Measurements from ENCODE around the gene ZBTB4.

ZBTB4 gene

DNA sequence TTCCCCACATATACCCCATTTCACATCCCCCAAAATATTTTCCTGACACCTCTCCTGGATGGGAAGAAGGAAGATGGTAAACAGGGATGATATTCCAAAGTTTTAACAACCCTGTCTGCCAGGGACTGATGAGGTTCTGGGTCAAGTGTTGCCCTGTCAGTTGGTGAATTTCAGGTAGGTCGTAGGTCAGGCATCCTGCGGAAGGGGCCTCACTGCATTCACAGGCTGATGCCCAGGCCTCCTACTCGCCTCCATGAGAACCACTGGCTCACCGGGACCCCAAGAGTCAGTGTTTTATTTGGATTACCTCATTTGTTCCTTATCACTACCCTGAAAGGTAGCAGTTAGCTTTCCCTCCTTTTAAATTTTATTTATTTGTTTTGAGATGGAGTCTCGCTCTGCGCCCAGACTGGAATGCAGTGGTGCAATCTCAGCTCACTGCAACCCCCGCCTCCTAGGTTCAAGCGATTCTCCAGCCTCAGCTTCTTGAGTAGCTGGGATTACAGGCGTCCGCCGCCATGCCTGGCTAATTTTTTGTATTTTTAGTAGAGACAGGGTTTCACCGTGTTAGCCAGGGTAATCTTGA is 10.5 kb downstream of the ZBTB4 start:
- no peak for DNase-seq (ENCODE audit: low read depth)
- no peak for TF ChIP-seq CTCF (IDR thresholded peaks at IDR 0.05; ENCODE audit: low read depth, low read length, missing control alignments)
- in situ Hi-C loops (cut with HindIII; ENCODE audit: low sequenced_read_pairs) = no loop called here
- H3K4me3 ChIP-seq (ENCODE audit: low read depth, low read length) = no peak overlapping the region

DNA sequence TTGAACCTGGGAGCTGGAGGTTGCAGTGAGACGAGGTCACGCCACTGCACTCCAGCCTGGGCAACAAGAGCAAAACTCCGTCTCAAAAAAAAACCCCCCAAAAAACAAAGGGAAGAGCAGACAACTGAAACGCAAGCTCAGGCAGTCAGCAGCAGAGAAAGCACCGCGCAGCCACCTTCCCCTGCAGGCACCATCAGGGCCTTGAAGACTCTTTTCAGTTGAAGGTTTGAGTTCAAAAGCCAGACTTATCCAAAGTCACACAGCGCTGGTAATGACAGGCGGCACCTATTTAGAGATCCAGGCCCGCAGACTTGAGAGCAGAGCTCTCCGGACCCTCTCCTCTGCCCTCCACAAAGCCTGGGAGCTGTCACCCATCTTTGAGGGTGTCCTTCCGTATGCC is 11.1 kb downstream of the ZBTB4 start:
- in situ Hi-C loops (cut with HindIII; ENCODE audit: low sequenced_read_pairs) = no loop called here
- TF ChIP-seq CTCF (IDR thresholded peaks at IDR 0.05; ENCODE audit: low read depth, low read length, missing control alignments) = no peak
- no peak overlapping the region for H3K4me3 ChIP-seq (ENCODE audit: low read depth, low read length)
- DNase-seq (ENCODE audit: low read depth) = no peak

- no peak overlapping the region for H3K4me3 ChIP-seq (ENCODE audit: low read depth, low read length)
- no peak for DNase-seq (ENCODE audit: low read depth)
- TF ChIP-seq CTCF (IDR thresholded peaks at IDR 0.05; ENCODE audit: low read depth, low read length, missing control alignments) = no peak
- in situ Hi-C loops (cut with HindIII; ENCODE audit: low sequenced_read_pairs) = no loop called here
Measured at GRCh38 chr17:7467498-7467897, 11.9 kb downstream of the ZBTB4 start.

DNA sequence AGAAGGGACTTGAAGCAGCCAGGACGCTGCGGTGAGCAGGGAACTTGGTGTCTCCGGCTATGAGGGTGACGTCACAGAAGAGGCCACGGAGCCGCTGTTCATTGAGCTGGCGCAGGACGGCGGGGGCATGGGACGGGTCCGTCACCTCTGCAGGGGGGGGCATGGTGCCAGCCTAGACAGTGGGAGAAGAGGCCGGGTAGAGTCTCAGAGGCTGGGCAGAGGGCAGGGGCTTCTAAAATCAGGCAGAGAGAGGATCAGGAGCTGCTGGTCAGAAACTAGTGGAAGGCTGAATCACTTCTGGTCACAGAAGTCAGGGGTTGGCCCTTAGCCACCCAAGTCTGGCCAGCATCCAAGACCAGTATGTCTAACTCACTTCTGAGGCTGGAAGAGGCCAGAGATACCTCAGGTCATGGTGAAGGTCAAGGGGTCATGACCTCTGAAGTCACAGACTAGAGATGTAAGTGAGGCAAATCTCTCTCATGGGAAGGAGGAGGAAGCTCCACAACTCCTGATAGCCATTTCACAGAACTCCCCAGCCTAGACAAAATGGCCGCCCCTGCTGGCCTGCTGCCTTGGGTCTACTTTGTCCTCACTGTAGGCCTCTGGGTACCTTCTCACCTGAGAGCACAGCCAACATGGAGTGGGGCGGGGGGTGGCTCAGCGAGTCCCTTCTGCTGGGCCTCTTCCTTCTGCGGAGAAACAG is 12.6 kb downstream of the ZBTB4 start:
- in situ Hi-C loops (cut with HindIII; ENCODE audit: low sequenced_read_pairs) = no loop called here
- no peak for DNase-seq (ENCODE audit: low read depth)
- no peak overlapping the region for H3K4me3 ChIP-seq (ENCODE audit: low read depth, low read length)

GRCh38 chr17:7466318-7466638 is 13.2 kb downstream of the ZBTB4 start:
- DNase-seq (ENCODE audit: low read depth) = no peak
- no peak overlapping the region for H3K4me3 ChIP-seq (ENCODE audit: low read depth, low read length)
- TF ChIP-seq CTCF (IDR thresholded peaks at IDR 0.05; ENCODE audit: low read depth, low read length, missing control alignments) = no peak
- in situ Hi-C loops (cut with HindIII; ENCODE audit: low sequenced_read_pairs) = no loop called here

More for the DNA sequence above, 12.6 kb downstream of the ZBTB4 start:
- no peak for TF ChIP-seq CTCF (IDR thresholded peaks at IDR 0.05; ENCODE audit: low read depth, low read length, missing control alignments)

DNA sequence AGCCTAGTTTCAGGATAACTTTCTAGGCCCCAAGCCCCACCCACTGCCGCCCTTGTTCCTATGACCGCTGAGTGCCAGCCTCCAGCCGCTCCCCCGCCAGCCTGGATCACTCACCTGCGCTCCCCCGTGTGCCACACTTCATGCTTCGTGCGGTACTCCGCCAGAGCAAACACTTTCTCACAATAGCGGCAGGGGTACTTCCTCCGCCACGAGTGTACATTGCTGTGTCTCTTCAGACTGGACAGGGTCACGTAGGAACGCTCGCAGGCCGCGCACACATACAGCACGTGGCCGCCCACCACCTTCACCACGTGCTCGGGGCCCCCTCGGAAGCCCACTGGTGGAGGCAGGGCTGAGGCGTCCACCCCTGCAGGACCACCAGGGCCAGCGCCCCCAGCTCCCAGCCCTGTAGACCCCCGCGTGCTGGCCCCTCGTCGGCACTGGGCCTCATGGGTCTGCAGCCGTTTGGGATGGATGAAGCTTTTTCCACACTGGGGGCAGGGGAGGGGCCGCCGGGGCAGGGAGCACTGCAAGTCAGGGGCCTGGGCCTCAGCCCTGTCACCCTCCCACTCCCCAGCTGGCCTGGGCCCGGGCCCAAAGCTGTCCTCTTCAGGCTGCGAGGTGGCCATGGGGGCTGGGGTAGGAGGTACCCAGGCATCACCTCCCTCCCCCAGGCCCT is 13.7 kb downstream of the ZBTB4 start:
- no peak for TF ChIP-seq CTCF (IDR thresholded peaks at IDR 0.05; ENCODE audit: low read depth, low read length, missing control alignments)
- H3K4me3 ChIP-seq (ENCODE audit: low read depth, low read length) = no peak overlapping the region
- in situ Hi-C loops (cut with HindIII; ENCODE audit: low sequenced_read_pairs) = no loop called here
- DNase-seq (ENCODE audit: low read depth) = no peak

All from astrocyte of the cerebellum (primary cell).